ENCODE measurements around the gene MYD88. TPM values are rescaled to one million over a fixed set of nuclear protein-coding genes. Genes with fewer than 3 reads are reported as not detected.

The MYD88 gene
- 22.1 to 25.2 TPM (median 23.1 TPM) in 5 replicates for total RNA-seq (2022; extraction: Qiagen RNA extraction)

GRCh38 chr3:38138349-38139190, at the start of gene MYD88:
MYD88 (plus strand) TSS chr3:38138661; CDS start chr3:38138701, 40 bp downstream.

DNA sequence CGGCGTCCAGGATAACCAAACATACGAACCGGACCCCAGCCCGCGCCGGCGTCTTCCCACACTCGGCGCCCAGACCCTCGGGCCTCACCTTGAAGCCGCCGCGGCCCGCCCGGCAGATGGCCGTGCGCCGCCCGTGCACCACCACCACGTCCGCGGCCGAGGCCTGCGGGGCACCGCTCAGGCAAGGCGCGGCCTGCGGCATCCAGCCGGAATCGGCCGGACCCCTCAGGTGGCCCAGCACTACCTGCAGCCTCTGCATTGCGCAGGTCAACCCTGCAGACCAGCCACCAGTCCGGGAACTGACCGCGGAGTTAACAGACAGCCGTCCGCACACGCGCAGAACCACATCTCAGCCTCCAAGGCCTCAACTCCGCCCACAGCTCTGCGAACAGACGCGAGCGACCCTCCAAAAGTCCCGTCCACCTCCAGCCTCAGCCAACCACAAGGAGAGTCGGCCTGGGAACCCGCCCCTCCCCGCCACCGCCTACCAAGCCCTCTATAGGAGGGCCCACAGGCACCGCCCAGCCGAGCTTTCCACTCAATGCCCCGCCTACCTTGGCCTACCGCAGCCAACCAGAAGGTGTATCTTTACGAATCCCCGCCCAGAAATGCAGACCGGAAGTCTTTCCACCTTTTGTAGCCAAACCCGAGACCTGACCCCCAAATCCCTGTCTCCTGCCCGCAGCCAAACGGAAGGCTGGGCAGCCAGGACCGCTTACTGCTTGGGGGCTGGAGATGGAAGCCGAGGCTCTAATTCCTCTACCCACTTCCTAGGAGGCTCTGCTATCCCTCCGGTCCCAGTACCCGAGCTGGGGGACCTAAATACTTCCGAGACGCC, 1.5 kb upstream of the MYD88 start, which contains the start of gene ACAA1:
Gene ACAA1 (minus strand): TSS at position 351 of the 838 bp plus-strand sequence. CDS start 92 bp downstream, at position 259.

GRCh38 chr3:38164952-38165721, 26.7 kb downstream of the MYD88 start, which contains the start of gene OXSR1:
OXSR1 (plus strand) TSS chr3:38165537; CDS start chr3:38165877, 340 bp downstream.

Other genes with a start within 250 kb of the MYD88 start
- 0.07 to 0.32 TPM (median 0.18 TPM) in 4 of 5 replicates, not detected in the other for gene VILL, start 147.9 kb upstream of the MYD88 start, total RNA-seq (2022; extraction: Qiagen RNA extraction)
- gene PLCD1, start 109.0 kb upstream of the MYD88 start, total RNA-seq (2022; extraction: Qiagen RNA extraction) = 3.3 to 5.1 TPM (median 3.7 TPM) in 5 replicates
- 0.03 to 0.05 TPM (median 0.04 TPM) in 3 of 5 replicates, not detected in the others for gene DLEC1, start 99.5 kb upstream of the MYD88 start, total RNA-seq (2022; extraction: Qiagen RNA extraction)
- 41.6 to 52.7 TPM (median 46.9 TPM) in 5 replicates for gene ACAA1, start 1.5 kb upstream of the MYD88 start, total RNA-seq (2022; extraction: Qiagen RNA extraction)
- 26.3 to 37.2 TPM (median 35.1 TPM) in 5 replicates for gene OXSR1, start 26.9 kb downstream of the MYD88 start, total RNA-seq (2022; extraction: Qiagen RNA extraction)
- gene SLC22A13, start 127.2 kb downstream of the MYD88 start, total RNA-seq (2022; extraction: Qiagen RNA extraction) = not detected in 5 replicates
- 0.06 to 0.07 TPM (median 0.07 TPM) in 3 of 5 replicates, not detected in the others for gene SLC22A14, start 143.6 kb downstream of the MYD88 start, total RNA-seq (2022; extraction: Qiagen RNA extraction)
- 2.5 to 4.3 TPM (median 4.0 TPM) in 5 replicates for gene XYLB, start 208.1 kb downstream of the MYD88 start, total RNA-seq (2022; extraction: Qiagen RNA extraction)